Osteoblast (primary cell): ENCODE data around the gene LIMA1. TPM values are rescaled to one million over a fixed set of nuclear protein-coding genes. Genes with fewer than 3 reads are reported as not detected.
"Not testable (repeated sequence)": the region's sequence is repeated elsewhere in the genome, so short reads cannot be mapped to it uniquely, and the experiment has no call there.

Experiments
- DNase-seq: peaks from one replicate; pipeline ENCODE4 v3.0.0; 2011; ENCODE audit warnings: low spot score, mixed read lengths; ENCODE audit not compliant: insufficient read length; ENCODE audit errors: missing footprints
- H2AFZ ChIP-seq: 2 replicates; pipeline ENCODE4 v1.6.0; 2011; ENCODE audit warnings: mild to moderate bottlenecking, low read length
- H3K27ac ChIP-seq: 2 replicates; pipeline ENCODE4 v1.5.1; 2011; ENCODE audit warnings: mild to moderate bottlenecking, low read depth, low read length, moderate library complexity
- H3K27me3 ChIP-seq: 2 replicates; pipeline ENCODE4 v1.6.0; 2012; ENCODE audit warnings: mild to moderate bottlenecking, control low read depth, inconsistent platforms, low read length, moderate library complexity; ENCODE audit not compliant: insufficient read depth
- H3K36me3 ChIP-seq: 2 replicates; pipeline ENCODE4 v1.5.1; 2011; ENCODE audit warnings: mild to moderate bottlenecking, low read length, control low read depth, moderate library complexity; ENCODE audit not compliant: insufficient read depth
- H3K4me1 ChIP-seq: 2 replicates; pipeline ENCODE4 v1.5.1; 2011; ENCODE audit warnings: mild to moderate bottlenecking, low read length, control low read depth, moderate library complexity; ENCODE audit not compliant: insufficient read depth
- H3K4me2 ChIP-seq: 2 replicates; pipeline ENCODE4 v1.6.0; 2011; ENCODE audit warnings: mild to moderate bottlenecking, low read length; ENCODE audit not compliant: insufficient read depth
- H3K4me3 ChIP-seq: fragments of 200-600 bp; sonication (generic); 3 replicates; pipeline ENCODE4 v1.5.1; 2012; ENCODE audit warnings: mild to moderate bottlenecking, low read length, inconsistent platforms; ENCODE audit not compliant: insufficient read depth
- H3K79me2 ChIP-seq: 2 replicates; pipeline ENCODE4 v1.6.0; 2012; ENCODE audit warnings: mild to moderate bottlenecking, low read length, control low read depth, inconsistent platforms; ENCODE audit not compliant: insufficient read depth
- H3K9me3 ChIP-seq: 2 replicates; pipeline ENCODE4 v1.5.1; 2011; ENCODE audit warnings: low read depth, low read length, control low read depth
- H4K20me1 ChIP-seq: 2 replicates; pipeline ENCODE4 v1.6.0; 2012; ENCODE audit warnings: mild to moderate bottlenecking, low read length, control low read depth; ENCODE audit not compliant: insufficient read depth
- total RNA-seq: library from RNA; depleted of rRNA; stranded (reverse); fragments of >200 nt; gene quantifications from 2 replicates; pipeline ENCODE4 v1.2.3, GENCODE V29; 2012
- TF ChIP-seq, protein P1 (sequence below): IDR thresholded peaks from 2 replicates; pipeline ENCODE4 v1.5.1; 2011; ENCODE audit warnings: mild to moderate bottlenecking, low read depth, low read length, moderate library complexity; ENCODE audit errors: extremely low read depth

The LIMA1 gene
- total RNA-seq, 1 donor = 433 TPM

DNA sequence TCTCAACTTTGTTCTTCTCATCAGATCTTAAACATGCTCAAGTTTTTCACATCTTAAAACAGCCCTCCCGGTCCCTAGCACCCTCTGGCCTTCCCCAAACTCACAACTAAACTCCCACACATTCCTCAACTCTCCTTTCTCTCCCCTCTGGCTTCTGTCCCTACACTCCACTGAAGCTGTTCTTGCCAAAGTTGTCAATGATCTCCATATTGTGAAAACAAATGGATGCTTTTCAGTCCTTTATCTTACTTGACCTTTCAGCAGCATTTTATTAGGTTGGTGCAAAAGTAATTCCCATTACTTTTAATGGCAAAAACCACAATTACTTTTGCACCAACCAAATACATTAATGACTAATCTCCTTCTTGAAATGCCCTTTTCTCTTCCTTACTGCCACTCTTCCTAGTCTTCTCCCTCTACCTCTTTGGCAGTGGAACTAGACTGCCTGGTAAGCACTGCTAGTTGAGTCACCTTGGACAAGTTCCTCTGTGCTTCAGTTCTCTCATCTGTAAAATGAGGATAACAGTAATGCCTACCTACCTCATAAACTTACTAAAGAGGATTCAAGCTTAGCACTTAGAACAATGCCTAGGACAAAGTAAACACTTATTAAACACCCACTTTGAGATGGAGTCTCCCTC lies 132.2 kb downstream of the LIMA1 start:
- peak; percentile 88 for DNase-seq
- no peak overlapping the region for H3K4me2 ChIP-seq
- H3K36me3 ChIP-seq = no peaks in the 10 kb centered on the region
- TF ChIP-seq, protein P1, sequence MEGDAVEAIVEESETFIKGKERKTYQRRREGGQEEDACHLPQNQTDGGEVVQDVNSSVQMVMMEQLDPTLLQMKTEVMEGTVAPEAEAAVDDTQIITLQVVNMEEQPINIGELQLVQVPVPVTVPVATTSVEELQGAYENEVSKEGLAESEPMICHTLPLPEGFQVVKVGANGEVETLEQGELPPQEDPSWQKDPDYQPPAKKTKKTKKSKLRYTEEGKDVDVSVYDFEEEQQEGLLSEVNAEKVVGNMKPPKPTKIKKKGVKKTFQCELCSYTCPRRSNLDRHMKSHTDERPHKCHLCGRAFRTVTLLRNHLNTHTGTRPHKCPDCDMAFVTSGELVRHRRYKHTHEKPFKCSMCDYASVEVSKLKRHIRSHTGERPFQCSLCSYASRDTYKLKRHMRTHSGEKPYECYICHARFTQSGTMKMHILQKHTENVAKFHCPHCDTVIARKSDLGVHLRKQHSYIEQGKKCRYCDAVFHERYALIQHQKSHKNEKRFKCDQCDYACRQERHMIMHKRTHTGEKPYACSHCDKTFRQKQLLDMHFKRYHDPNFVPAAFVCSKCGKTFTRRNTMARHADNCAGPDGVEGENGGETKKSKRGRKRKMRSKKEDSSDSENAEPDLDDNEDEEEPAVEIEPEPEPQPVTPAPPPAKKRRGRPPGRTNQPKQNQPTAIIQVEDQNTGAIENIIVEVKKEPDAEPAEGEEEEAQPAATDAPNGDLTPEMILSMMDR = no peak
- H3K4me1 ChIP-seq = peaks cover 7% of the 10 kb centered on the region
- H3K9me3 ChIP-seq = no peaks in the 10 kb centered on the region
- H4K20me1 ChIP-seq = peaks cover 27% of the 10 kb centered on the region
- peaks cover 83% of the 10 kb centered on the region for H3K79me2 ChIP-seq
- H3K27me3 ChIP-seq = no peaks in the 10 kb centered on the region
- H2AFZ ChIP-seq = no peak overlapping the region
- H3K27ac ChIP-seq = no peak overlapping the region
- H3K4me3 ChIP-seq = no peak overlapping the region

GRCh38 chr12:50149311-50149710 lies 134.0 kb downstream of the LIMA1 start:
- no peak overlapping the region for H3K27ac ChIP-seq
- no peak for DNase-seq
- H3K36me3 ChIP-seq = no peaks in the 10 kb centered on the region
- H3K4me2 ChIP-seq = no peak overlapping the region
- H3K9me3 ChIP-seq = no peaks in the 10 kb centered on the region
- H3K79me2 ChIP-seq = peaks cover 88% of the 10 kb centered on the region
- no peaks in the 10 kb centered on the region for H3K27me3 ChIP-seq
- TF ChIP-seq, protein P1 = no peak
- H3K4me1 ChIP-seq = peaks cover 7% of the 10 kb centered on the region
- peaks cover 27% of the 10 kb centered on the region for H4K20me1 ChIP-seq
- no peak overlapping the region for H3K4me3 ChIP-seq
- H2AFZ ChIP-seq = no peak overlapping the region

DNA sequence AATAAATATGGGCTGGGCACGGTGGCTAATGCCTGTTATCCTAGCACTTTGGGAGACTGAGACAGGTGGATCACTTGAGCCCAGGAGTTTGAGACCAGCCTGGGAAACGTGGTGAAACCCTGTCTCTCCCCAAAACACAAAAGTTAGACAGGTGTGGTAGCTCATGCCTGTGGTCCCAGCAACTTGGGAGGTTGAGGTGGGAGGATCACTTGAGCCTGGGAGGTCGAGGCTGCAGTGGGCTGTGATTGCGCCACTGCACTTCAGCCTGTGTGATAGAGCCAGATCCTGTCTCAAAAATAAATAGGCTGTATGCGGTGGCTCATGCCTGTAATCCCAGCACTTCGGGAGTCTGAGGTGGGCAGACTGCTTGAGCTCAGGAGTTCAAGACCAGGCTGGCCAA lies 135.3 kb downstream of the LIMA1 start:
- not testable (repeated sequence) for H3K27me3 ChIP-seq, DNase-seq, H3K9me3 ChIP-seq, H3K4me3 ChIP-seq, H3K27ac ChIP-seq, H3K36me3 ChIP-seq, H3K4me2 ChIP-seq, H3K4me1 ChIP-seq, H2AFZ ChIP-seq
- Histone ChIP-seq H3K79me2 (peaks cover 85% of the 10 kb centered on the region), H4K20me1 (peaks cover 31% of the 10 kb centered on the region)

- Histone ChIP-seq H3K36me3 (peaks cover 9% of the 10 kb centered on the region), H3K4me3 (no peak overlapping the region), H3K4me2 (no peak overlapping the region), H2AFZ (no peak overlapping the region), H3K27ac (no peak overlapping the region), H3K4me1 (peaks cover 7% of the 10 kb centered on the region), H4K20me1 (peaks cover 29% of the 10 kb centered on the region), H3K27me3 (no peaks in the 10 kb centered on the region), H3K9me3 (no peaks in the 10 kb centered on the region), H3K79me2 (peaks cover 85% of the 10 kb centered on the region)
- no peak for DNase-seq
- TF ChIP-seq, protein P1 = no peak
These were observed 136.0 kb downstream of the LIMA1 start for GRCh38 chr12:50147281-50147680.
